CD4-positive, alpha-beta memory T cell (primary cell): ENCODE results near the gene LRRC3. TPM values are rescaled to one million over a fixed set of nuclear protein-coding genes. Genes with fewer than 3 reads are reported as not detected.

Source experiments
- CTCF ChIA-PET: fragments of 350-600 bp; sonication (Branson Sonifier 250); formaldehyde crosslinking; loops from one replicate; lab custom pipeline; 2021; ENCODE audit warnings: inconsistent platforms; ENCODE audit not compliant: partially characterized antibody; lab: Charles Lee
- POLR2A ChIA-PET: fragments of 350-600 bp; sonication (Branson Sonifier 250); formaldehyde crosslinking; loops from one replicate; lab custom pipeline; 2021; ENCODE audit not compliant: partially characterized antibody; lab: Charles Lee
- DNase-seq, 5 donors: peaks; one replicate each; pipeline versions ENCODE4 v3.0.0 to v3.0.0-alpha.2; 2020 to 2022; ENCODE audit warnings: mixed read lengths in 1 of 5
- H3K27ac ChIP-seq: one replicate; pipeline ENCODE4 v1.7.0; 2013; ENCODE audit warnings: low read depth, low read length
- H3K27me3 ChIP-seq: 2 replicates; pipeline ENCODE4 v1.7.0; 2013; ENCODE audit warnings: mild to moderate bottlenecking, low read length, moderate library complexity; ENCODE audit not compliant: insufficient read depth
- H3K36me3 ChIP-seq: 2 replicates; pipeline ENCODE4 v1.7.0; 2013; ENCODE audit warnings: mild to moderate bottlenecking, low read length, moderate library complexity; ENCODE audit not compliant: insufficient read depth
- H3K4me1 ChIP-seq: 2 replicates; pipeline ENCODE4 v1.7.0; 2013; ENCODE audit warnings: mild to moderate bottlenecking, low read length, moderate library complexity; ENCODE audit not compliant: insufficient read depth
- H3K4me3 ChIP-seq, 2 donors: one replicate each; pipeline ENCODE4 v1.7.0; 2013; ENCODE audit warnings: low read length in 2 of 2, mild to moderate bottlenecking in 1 of 2
- H3K9me3 ChIP-seq, 2 donors: one replicate each; pipeline ENCODE4 v1.7.0; 2013; ENCODE audit warnings: low read length in 2 of 2, control low read depth in 1 of 2; ENCODE audit not compliant: control insufficient read depth in 1 of 2
- H3K27ac Mint-ChIP-seq, 7 donors: one replicate each; pipeline ENCODE4 v1.8.0; 2020 to 2021; ENCODE audit warnings: mixed read lengths in 7 of 7, mild to moderate bottlenecking in 6 of 7, inconsistent platforms in 3 of 7, moderate library complexity in 3 of 7
- H3K27me3 Mint-ChIP-seq, 2 donors: one replicate each; pipeline ENCODE4 v1.8.0; 2020 to 2021; ENCODE audit warnings: mixed read lengths in 2 of 2
- H3K36me3 Mint-ChIP-seq, 2 donors: one replicate each; pipeline ENCODE4 v1.8.0; 2020 to 2021; ENCODE audit warnings: mixed read lengths in 2 of 2, inconsistent platforms in 1 of 2, mild to moderate bottlenecking in 1 of 2
- H3K4me1 Mint-ChIP-seq, 4 donors: one replicate each; pipeline ENCODE4 v1.8.0; 2020 to 2021; ENCODE audit warnings: mixed read lengths in 4 of 4, mild to moderate bottlenecking in 1 of 4
- H3K4me3 Mint-ChIP-seq, 8 donors: one replicate each; pipeline ENCODE4 v1.8.0; 2020 to 2021; ENCODE audit warnings: mixed read lengths in 8 of 8, mild to moderate bottlenecking in 7 of 8, moderate library complexity in 6 of 8, inconsistent platforms in 3 of 8
- H3K9me3 Mint-ChIP-seq, 8 donors: one replicate each; pipeline ENCODE4 v1.8.0; 2020 to 2021; ENCODE audit warnings: mixed read lengths in 8 of 8, mild to moderate bottlenecking in 5 of 8, inconsistent platforms in 3 of 8, moderate library complexity in 1 of 8
- intact Hi-C: fragments of 100-400 bp; cut with micrococcal nuclease; formaldehyde crosslinking; loops from one replicate; pipeline ENCODE4 v1.15.1; 2023
- polyA plus RNA-seq, 2 donors: library from polyadenylated mRNA; unstranded; fragments of 300-500 nt; fragmentation: Illumina TruSeq; gene quantifications; one replicate each; pipeline ENCODE4 v1.2.3, GENCODE V29; 2021
- total RNA-seq, 2 experiments: library from RNA; stranded (reverse); gene quantifications; one replicate each; pipeline ENCODE4 v1.2.3, GENCODE V29; 2021

Gene LRRC3
- total and polyA plus RNA-seq, 4 experiments from 2014 or later = 0.11 to 1.5 (median 1.0) TPM

- H3K36me3 Mint-ChIP-seq = peaks cover 2 to 7% of the 10 kb centered on the region in 2 donors
- H3K9me3 Mint-ChIP-seq = peaks cover 0 to 31% (median 22%) of the 10 kb centered on the region in 8 donors
- H3K27me3 ChIP-seq = no peaks in the 10 kb centered on the region
- H3K27ac ChIP-seq = no peak overlapping the region
- no peak overlapping the region for H3K4me3 ChIP-seq
- no peaks in the 10 kb centered on the region for H3K4me1 ChIP-seq
- no peaks in the 10 kb centered on the region for H3K4me1 Mint-ChIP-seq
- H3K27me3 Mint-ChIP-seq = no peaks in the 10 kb centered on the region
- POLR2A ChIA-PET = no interaction called here
- intact Hi-C loops = no loop called here
- no peak overlapping the region for H3K4me3 Mint-ChIP-seq
- DNase-seq = no peak
- H3K36me3 ChIP-seq = no peaks in the 10 kb centered on the region
- H3K27ac Mint-ChIP-seq = no peak overlapping the region
- CTCF ChIA-PET = no interaction called here
- peaks cover 0 to 10% of the 10 kb centered on the region in 2 donors for H3K9me3 ChIP-seq
Observed at GRCh38 chr21:44431300-44431699, 24.0 kb upstream of the LRRC3 start.

GRCh38 chr21:44432841-44433790, 22.2 kb upstream of the LRRC3 start:
- no peaks in the 10 kb centered on the region for H3K4me1 ChIP-seq
- Mint-ChIP-seq H3K4me1 (no peaks in the 10 kb centered on the region), H3K4me3 (no peak overlapping the region), H3K9me3 (peaks cover 0 to 31% (median 22%) of the 10 kb centered on the region in 8 donors), H3K27me3 (no peaks in the 10 kb centered on the region), H3K27ac (no peak overlapping the region), H3K36me3 (peaks cover 2 to 7% of the 10 kb centered on the region in 2 donors)
- ChIA-PET POLR2A (no interaction called here), CTCF (no interaction called here)
- intact Hi-C loops = no loop called here
- no peak overlapping the region for H3K4me3 ChIP-seq
- peaks cover 0 to 10% of the 10 kb centered on the region in 2 donors for H3K9me3 ChIP-seq
- no peak overlapping the region for H3K27ac ChIP-seq
- no peaks in the 10 kb centered on the region for H3K36me3 ChIP-seq
- no peak for DNase-seq
- no peaks in the 10 kb centered on the region for H3K27me3 ChIP-seq

DNA sequence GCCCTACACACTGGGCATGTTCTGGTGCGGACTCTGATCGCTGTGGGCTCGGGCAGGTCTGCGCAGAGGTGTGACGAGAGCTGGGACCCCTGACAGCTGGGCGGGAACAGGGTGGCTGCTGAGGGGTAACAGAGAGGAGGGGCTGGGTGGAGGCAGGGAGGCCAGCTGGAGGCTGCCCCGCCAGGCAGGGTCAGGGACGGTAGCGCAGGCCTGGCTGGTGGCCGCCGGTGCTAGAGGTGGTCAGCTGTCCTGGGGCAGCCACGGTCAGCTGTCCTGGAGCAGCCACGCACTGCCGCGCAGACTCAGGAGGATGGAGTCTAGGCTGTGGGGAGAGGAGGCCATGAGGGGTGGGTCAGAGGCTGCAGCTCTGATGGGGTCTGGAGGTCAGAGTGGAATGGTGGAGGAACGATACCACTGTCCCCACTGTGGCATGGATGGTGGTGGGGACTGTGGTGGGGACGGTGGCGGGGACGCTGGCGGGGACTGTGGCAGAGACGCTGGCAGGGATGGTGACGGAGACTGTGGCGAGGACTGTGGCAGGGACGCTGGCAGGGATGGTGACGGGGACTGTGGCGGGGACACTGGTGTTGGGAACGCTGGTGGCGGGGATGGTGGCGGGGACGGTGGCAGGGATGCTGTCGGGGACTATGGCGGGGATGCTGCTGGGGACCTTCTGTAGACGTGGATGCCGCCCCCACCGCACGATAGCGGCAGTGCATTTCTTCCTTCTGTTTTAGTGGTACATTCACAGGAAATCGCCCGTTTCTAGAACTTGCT, 21.3 kb upstream of the LRRC3 start:
- no peak overlapping the region for H3K4me3 ChIP-seq
- ChIA-PET CTCF (no interaction called here), POLR2A (no interaction called here)
- no peak overlapping the region for H3K27ac ChIP-seq
- no peaks in the 10 kb centered on the region for H3K27me3 ChIP-seq
- no peak for DNase-seq
- H3K36me3 ChIP-seq = no peaks in the 10 kb centered on the region
- H3K36me3 Mint-ChIP-seq = peaks cover 2 to 7% of the 10 kb centered on the region in 2 donors
- no peaks in the 10 kb centered on the region for H3K4me1 ChIP-seq
- H3K4me1 Mint-ChIP-seq = no peaks in the 10 kb centered on the region
- peaks cover 0 to 10% of the 10 kb centered on the region in 2 donors for H3K9me3 ChIP-seq
- H3K9me3 Mint-ChIP-seq = peaks cover 0 to 26% (median 19%) of the 10 kb centered on the region in 8 donors
- no peaks in the 10 kb centered on the region for H3K27me3 Mint-ChIP-seq
- intact Hi-C loops = no loop called here
- H3K4me3 Mint-ChIP-seq = no peak overlapping the region
- H3K27ac Mint-ChIP-seq = peak overlapping the region in 1 of 7 donors; percentile 37

GRCh38 chr21:44434568-44434925, 20.8 kb upstream of the LRRC3 start:
- no peaks in the 10 kb centered on the region for H3K27me3 ChIP-seq
- H3K36me3 ChIP-seq = no peaks in the 10 kb centered on the region
- no peak overlapping the region for H3K27ac Mint-ChIP-seq
- H3K36me3 Mint-ChIP-seq = peaks cover 2 to 7% of the 10 kb centered on the region in 2 donors
- H3K9me3 Mint-ChIP-seq = peaks cover 0 to 26% (median 19%) of the 10 kb centered on the region in 8 donors
- intact Hi-C loops = no loop called here
- ChIA-PET CTCF (no interaction called here), POLR2A (no interaction called here)
- H3K27ac ChIP-seq = no peak overlapping the region
- DNase-seq = no peak
- no peak overlapping the region for H3K4me3 Mint-ChIP-seq
- H3K4me1 ChIP-seq = no peaks in the 10 kb centered on the region
- no peak overlapping the region for H3K4me3 ChIP-seq
- H3K4me1 Mint-ChIP-seq = no peaks in the 10 kb centered on the region
- H3K9me3 ChIP-seq = peaks cover 0 to 10% of the 10 kb centered on the region in 2 donors
- no peaks in the 10 kb centered on the region for H3K27me3 Mint-ChIP-seq

DNA sequence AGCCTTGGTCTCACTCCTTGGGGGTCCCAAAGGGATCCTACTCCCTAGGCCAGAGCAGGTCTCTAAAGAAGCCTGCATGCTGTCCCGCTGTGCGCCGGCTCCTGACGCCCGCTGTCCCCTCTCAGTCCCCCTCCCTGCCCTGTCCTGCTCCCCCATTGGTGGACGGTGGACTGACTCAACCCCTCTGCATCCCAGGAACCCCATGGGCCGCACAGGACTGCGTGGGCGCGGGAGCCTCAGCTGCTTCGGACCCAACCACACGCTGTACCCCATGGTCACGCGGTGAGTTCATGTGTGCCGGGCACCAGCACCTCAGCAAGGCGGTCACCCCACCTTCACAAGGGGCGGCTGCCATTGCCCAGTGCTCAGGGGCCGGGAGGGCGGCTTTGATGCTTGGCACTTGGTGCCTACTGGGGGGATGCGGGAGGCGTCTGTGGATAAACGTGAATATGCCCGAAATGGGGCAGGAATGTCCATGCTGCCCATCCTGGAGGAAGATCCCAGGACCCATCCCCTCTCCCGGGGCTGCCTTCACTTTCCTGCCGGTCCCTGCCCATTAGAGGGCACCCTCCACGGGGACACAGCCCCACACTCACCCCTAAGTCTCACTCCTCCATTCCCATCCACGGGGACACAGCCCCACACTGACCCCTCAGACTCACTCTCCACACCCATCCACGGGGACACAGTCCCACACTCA, 20.2 kb upstream of the LRRC3 start:
- CTCF ChIA-PET = no interaction called here
- Histone ChIP-seq H3K27ac (no peak overlapping the region), H3K9me3 (peaks cover 0 to 5% of the 10 kb centered on the region in 2 donors), H3K4me1 (no peaks in the 10 kb centered on the region), H3K4me3 (no peak overlapping the region), H3K27me3 (no peaks in the 10 kb centered on the region), H3K36me3 (no peaks in the 10 kb centered on the region)
- intact Hi-C loops = no loop called here
- Mint-ChIP-seq H3K4me1 (no peaks in the 10 kb centered on the region), H3K9me3 (peaks cover 0 to 21% (median 14%) of the 10 kb centered on the region in 8 donors), H3K27me3 (no peaks in the 10 kb centered on the region), H3K36me3 (peaks cover 2 to 7% of the 10 kb centered on the region in 2 donors), H3K27ac (no peak overlapping the region), H3K4me3 (no peak overlapping the region)
- no peak for DNase-seq
- POLR2A ChIA-PET = no interaction called here

DNA sequence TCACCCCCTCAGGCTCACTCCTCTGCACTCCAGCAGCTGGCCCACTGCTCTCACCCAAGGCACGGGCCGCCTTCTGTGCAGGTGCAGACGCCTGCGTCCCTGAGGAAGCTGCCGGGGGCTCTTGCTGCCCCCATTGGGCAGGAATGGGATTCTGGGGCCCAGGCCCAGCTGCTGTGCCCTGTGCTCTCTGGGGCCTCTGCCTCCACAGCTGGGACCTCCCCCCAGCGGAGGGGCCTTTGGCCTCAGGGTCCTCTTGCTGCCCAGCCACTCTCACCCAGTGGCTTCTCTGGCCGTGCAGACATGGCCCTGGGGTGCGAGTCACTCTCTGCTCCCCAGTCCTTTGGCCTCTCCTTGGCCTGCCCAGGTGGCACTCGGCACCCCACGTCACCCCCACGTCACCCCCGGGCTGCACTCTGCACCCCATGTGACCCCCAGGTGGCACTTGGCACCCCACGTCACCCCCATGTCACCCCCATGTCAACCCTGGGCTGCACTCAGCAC, 19.1 kb upstream of the LRRC3 start:
- no peaks in the 10 kb centered on the region for H3K36me3 ChIP-seq
- no peaks in the 10 kb centered on the region for H3K4me1 ChIP-seq
- H3K9me3 Mint-ChIP-seq = peaks cover 0 to 15% (median 10%) of the 10 kb centered on the region in 8 donors
- no peak overlapping the region for H3K27ac Mint-ChIP-seq
- no peak overlapping the region for H3K27ac ChIP-seq
- H3K27me3 ChIP-seq = no peaks in the 10 kb centered on the region
- peaks cover 2 to 3% of the 10 kb centered on the region in 2 donors for H3K36me3 Mint-ChIP-seq
- POLR2A ChIA-PET = no interaction called here
- peaks cover 0 to 4% of the 10 kb centered on the region in 2 donors for H3K9me3 ChIP-seq
- H3K4me3 Mint-ChIP-seq = no peak overlapping the region
- intact Hi-C loops = no loop called here
- CTCF ChIA-PET = no interaction called here
- no peak overlapping the region for H3K4me3 ChIP-seq
- no peak for DNase-seq
- no peaks in the 10 kb centered on the region for H3K27me3 Mint-ChIP-seq
- H3K4me1 Mint-ChIP-seq = no peaks in the 10 kb centered on the region
